ENCODE results near the gene TNFSF11.
A peak's percentile ranks its signal among the peaks of the same experiment; 100 is the strongest.

The TNFSF11 gene

GRCh38 chr13:42594481-42595252, 20.7 kb downstream of the TNFSF11 start:
- ATAC-seq (ENCODE audit: low read depth) (peak; percentile 48), DNase-seq (ENCODE audit: low spot score) (no peak)
- H3K4me3 ChIP-seq (ENCODE audit: severe bottlenecking) = no peak overlapping the region
- H3K27me3 ChIP-seq (ENCODE audit: insufficient read depth, poor library complexity, severe bottlenecking) = no peaks in the 10 kb centered on the region
- no peak overlapping the region for H3K27ac ChIP-seq (ENCODE audit: poor library complexity, severe bottlenecking)
- no peaks in the 10 kb centered on the region for H3K9me3 ChIP-seq (ENCODE audit: severe bottlenecking)
- H3K4me1 ChIP-seq (ENCODE audit: insufficient read depth, poor library complexity, severe bottlenecking) = peaks cover 4% of the 10 kb centered on the region
- no peaks in the 10 kb centered on the region for H3K36me3 ChIP-seq (ENCODE audit: low read depth)
- TF ChIP-seq, protein P1, sequence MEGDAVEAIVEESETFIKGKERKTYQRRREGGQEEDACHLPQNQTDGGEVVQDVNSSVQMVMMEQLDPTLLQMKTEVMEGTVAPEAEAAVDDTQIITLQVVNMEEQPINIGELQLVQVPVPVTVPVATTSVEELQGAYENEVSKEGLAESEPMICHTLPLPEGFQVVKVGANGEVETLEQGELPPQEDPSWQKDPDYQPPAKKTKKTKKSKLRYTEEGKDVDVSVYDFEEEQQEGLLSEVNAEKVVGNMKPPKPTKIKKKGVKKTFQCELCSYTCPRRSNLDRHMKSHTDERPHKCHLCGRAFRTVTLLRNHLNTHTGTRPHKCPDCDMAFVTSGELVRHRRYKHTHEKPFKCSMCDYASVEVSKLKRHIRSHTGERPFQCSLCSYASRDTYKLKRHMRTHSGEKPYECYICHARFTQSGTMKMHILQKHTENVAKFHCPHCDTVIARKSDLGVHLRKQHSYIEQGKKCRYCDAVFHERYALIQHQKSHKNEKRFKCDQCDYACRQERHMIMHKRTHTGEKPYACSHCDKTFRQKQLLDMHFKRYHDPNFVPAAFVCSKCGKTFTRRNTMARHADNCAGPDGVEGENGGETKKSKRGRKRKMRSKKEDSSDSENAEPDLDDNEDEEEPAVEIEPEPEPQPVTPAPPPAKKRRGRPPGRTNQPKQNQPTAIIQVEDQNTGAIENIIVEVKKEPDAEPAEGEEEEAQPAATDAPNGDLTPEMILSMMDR (IDR thresholded peaks at IDR 0.05; ENCODE audit: poor library complexity, severe bottlenecking) = peak; percentile 83

DNA sequence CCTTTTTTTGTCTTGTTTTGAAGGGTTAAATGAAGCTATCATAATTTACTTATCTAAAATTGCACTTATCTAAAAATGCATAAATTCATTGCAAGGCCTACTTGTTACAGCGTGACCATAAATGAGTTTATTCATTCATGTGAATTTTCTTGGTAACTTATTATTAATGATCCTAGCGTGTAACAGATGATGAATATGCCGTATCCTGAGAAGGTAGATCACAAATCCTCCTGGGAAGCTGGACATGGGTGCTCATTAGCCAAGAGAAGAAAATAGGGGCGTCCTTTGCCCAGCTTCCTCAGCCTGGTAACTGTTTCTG, 21.3 kb downstream of the TNFSF11 start:
- Histone ChIP-seq H3K36me3 (ENCODE audit: low read depth) (no peaks in the 10 kb centered on the region), H3K27ac (ENCODE audit: poor library complexity, severe bottlenecking) (no peak overlapping the region), H3K9me3 (ENCODE audit: severe bottlenecking) (no peaks in the 10 kb centered on the region), H3K27me3 (ENCODE audit: insufficient read depth, poor library complexity, severe bottlenecking) (no peaks in the 10 kb centered on the region), H3K4me1 (ENCODE audit: insufficient read depth, poor library complexity, severe bottlenecking) (peaks cover 4% of the 10 kb centered on the region), H3K4me3 (ENCODE audit: severe bottlenecking) (no peak overlapping the region)
- no peak for ATAC-seq (ENCODE audit: low read depth)
- DNase-seq (ENCODE audit: low spot score) = no peak
- TF ChIP-seq, protein P1 (IDR thresholded peaks at IDR 0.05; ENCODE audit: poor library complexity, severe bottlenecking) = peak; percentile 48

DNA sequence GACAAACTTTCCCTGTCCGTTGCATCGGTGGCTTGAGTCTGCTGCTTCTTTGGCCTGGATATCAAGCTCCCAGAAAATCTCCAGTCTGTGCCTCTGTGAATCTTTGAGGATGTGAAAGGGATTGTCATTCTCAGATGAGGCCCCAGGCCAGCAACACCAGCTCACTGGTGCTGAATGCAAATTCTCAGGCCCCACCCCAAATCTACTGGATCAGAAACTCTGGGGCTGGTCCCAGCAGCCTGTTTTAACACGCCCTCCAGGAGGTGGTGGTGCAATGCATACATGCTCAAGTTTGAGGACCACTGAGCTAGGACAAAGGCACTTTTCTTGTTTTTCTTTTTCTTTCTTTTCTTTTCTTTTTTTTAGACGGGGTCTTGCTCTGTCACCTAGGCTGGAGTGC, 23.6 kb downstream of the TNFSF11 start:
- Histone ChIP-seq H3K4me3 (ENCODE audit: severe bottlenecking) (no peak overlapping the region), H3K9me3 (ENCODE audit: severe bottlenecking) (no peaks in the 10 kb centered on the region), H3K4me1 (ENCODE audit: insufficient read depth, poor library complexity, severe bottlenecking) (peaks cover 8% of the 10 kb centered on the region), H3K36me3 (ENCODE audit: low read depth) (no peaks in the 10 kb centered on the region), H3K27ac (ENCODE audit: poor library complexity, severe bottlenecking) (no peak overlapping the region), H3K27me3 (ENCODE audit: insufficient read depth, poor library complexity, severe bottlenecking) (no peaks in the 10 kb centered on the region)
- DNase-seq (ENCODE audit: low spot score) (no peak), ATAC-seq (ENCODE audit: low read depth) (no peak)
- TF ChIP-seq, protein P1 (IDR thresholded peaks at IDR 0.05; ENCODE audit: poor library complexity, severe bottlenecking) = no peak

DNA sequence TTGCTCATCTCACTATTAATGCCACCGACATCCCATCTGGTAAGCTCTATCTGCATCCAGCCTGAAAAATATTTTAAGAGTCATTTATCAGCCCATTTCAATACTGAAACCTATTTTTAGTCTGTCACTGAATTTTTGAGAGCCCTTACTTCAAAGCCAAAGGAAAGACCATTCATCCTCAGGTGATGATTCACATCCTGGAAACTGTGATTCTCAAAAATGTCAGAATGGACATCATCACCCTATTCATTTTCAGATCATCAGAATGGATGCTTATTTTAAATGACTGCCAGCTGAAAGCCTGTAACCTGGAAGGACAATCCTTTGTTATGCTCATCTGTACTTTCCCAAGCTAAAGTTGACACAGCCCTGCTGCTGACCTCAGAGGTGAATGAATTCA, 27.0 kb downstream of the TNFSF11 start:
- Histone ChIP-seq H3K4me1 (ENCODE audit: insufficient read depth, poor library complexity, severe bottlenecking) (peaks cover 4% of the 10 kb centered on the region), H3K27ac (ENCODE audit: poor library complexity, severe bottlenecking) (no peak overlapping the region), H3K4me3 (ENCODE audit: severe bottlenecking) (no peak overlapping the region), H3K27me3 (ENCODE audit: insufficient read depth, poor library complexity, severe bottlenecking) (no peaks in the 10 kb centered on the region), H3K36me3 (ENCODE audit: low read depth) (no peaks in the 10 kb centered on the region), H3K9me3 (ENCODE audit: severe bottlenecking) (no peaks in the 10 kb centered on the region)
- TF ChIP-seq, protein P1 (IDR thresholded peaks at IDR 0.05; ENCODE audit: poor library complexity, severe bottlenecking) = no peak
- ATAC-seq (ENCODE audit: low read depth) = no peak
- DNase-seq (ENCODE audit: low spot score) = no peak

DNA sequence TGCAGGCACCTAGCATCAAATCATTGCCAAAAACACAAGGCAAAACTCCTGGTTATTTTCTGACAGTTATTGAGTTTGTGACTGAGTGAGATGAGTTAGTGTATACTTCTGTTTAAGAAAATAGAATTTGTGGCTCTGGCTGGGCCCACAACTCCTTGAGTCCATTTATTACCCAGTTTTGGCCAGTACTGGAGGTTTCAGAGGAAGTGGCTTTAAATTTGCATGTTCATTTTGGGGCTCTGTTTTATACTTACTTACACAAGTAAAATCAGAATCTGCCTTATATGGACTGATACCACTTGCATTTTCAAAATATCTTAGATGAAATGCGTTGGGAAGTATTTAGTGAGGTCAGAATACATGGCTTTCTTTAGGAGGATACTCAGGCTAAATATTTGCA, 29.0 kb downstream of the TNFSF11 start:
- Histone ChIP-seq H3K9me3 (ENCODE audit: severe bottlenecking) (no peaks in the 10 kb centered on the region), H3K27me3 (ENCODE audit: insufficient read depth, poor library complexity, severe bottlenecking) (no peaks in the 10 kb centered on the region), H3K4me1 (ENCODE audit: insufficient read depth, poor library complexity, severe bottlenecking) (peaks cover 4% of the 10 kb centered on the region), H3K36me3 (ENCODE audit: low read depth) (no peaks in the 10 kb centered on the region), H3K27ac (ENCODE audit: poor library complexity, severe bottlenecking) (no peak overlapping the region), H3K4me3 (ENCODE audit: severe bottlenecking) (no peak overlapping the region)
- TF ChIP-seq, protein P1 (IDR thresholded peaks at IDR 0.05; ENCODE audit: poor library complexity, severe bottlenecking) = no peak
- no peak for ATAC-seq (ENCODE audit: low read depth)
- no peak for DNase-seq (ENCODE audit: low spot score)

Measured in RWPE2 (cell line).